Measurements from ENCODE around the gene FGD6.
"Not testable (repeated sequence)": the region's sequence is repeated elsewhere in the genome, so short reads cannot be mapped to it uniquely, and the experiment has no call there.

FGD6 gene

DNA sequence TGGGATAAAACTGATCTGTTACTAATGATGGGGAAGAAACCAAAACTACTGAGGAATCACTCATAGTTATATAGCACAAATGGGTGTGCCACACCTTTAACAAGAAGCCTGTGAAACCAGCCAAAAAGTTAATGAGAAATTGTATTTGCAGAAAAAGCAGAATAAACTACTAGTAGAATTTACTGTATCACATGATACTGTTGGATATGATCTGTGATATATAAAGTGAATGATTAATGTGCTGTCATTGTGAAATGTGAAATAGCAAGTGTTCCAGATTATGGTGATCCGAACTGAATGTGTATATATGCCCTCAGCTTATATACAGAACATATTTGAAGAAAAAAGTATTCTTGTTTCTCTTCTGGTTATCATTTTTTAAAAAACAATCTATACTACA, 30.8 kb upstream of the FGD6 start:
- H3K9me3 ChIP-seq (ENCODE audit: control insufficient read depth in 2 of 2, low read length in 2 of 2) = no peaks in the 10 kb centered on the region
- no peak overlapping the region for H3K9ac ChIP-seq (ENCODE audit: low read length in 2 of 2)
- H3K27ac ChIP-seq (ENCODE audit: low read length) = no peak overlapping the region
- H3K36me3 ChIP-seq (ENCODE audit: control insufficient read depth in 2 of 2, insufficient read depth in 2 of 2, low read length in 2 of 2) = peaks cover 2 to 3% of the 10 kb centered on the region in 2 donors
- no peak overlapping the region for H3K4me3 ChIP-seq (ENCODE audit: low read length in 2 of 2)
- H3K4me1 ChIP-seq (ENCODE audit: control insufficient read depth, insufficient read depth, low read length) = no peaks in the 10 kb centered on the region
- no peaks in the 10 kb centered on the region for H3K27me3 ChIP-seq (ENCODE audit: control insufficient read depth in 1 of 2, insufficient read depth in 2 of 2, low read length in 2 of 2)

GRCh38 chr12:95244350-95244749, 27.1 kb upstream of the FGD6 start:
- no peak overlapping the region for H3K4me3 ChIP-seq (ENCODE audit: low read length in 2 of 2)
- no peaks in the 10 kb centered on the region for H3K27me3 ChIP-seq (ENCODE audit: control insufficient read depth in 1 of 2, insufficient read depth in 2 of 2, low read length in 2 of 2)

GRCh38 chr12:95243497-95244183, 26.4 kb upstream of the FGD6 start:
- H3K9ac ChIP-seq (ENCODE audit: low read length in 2 of 2) = no peak overlapping the region
- no peak overlapping the region for H3K27ac ChIP-seq (ENCODE audit: low read length)
- no peaks in the 10 kb centered on the region for H3K4me1 ChIP-seq (ENCODE audit: control insufficient read depth, insufficient read depth, low read length)
- no peaks in the 10 kb centered on the region for H3K27me3 ChIP-seq (ENCODE audit: control insufficient read depth in 1 of 2, insufficient read depth in 2 of 2, low read length in 2 of 2)
- H3K36me3 ChIP-seq (ENCODE audit: control insufficient read depth in 2 of 2, insufficient read depth in 2 of 2, low read length in 2 of 2) = peaks cover 2 to 3% of the 10 kb centered on the region in 2 donors
- no peak overlapping the region for H3K4me3 ChIP-seq (ENCODE audit: low read length in 2 of 2)
- H3K9me3 ChIP-seq (ENCODE audit: control insufficient read depth in 2 of 2, low read length in 2 of 2) = no peaks in the 10 kb centered on the region

More at GRCh38 chr12:95244350-95244749, 27.1 kb upstream of the FGD6 start:
- Histone ChIP-seq H3K9ac (ENCODE audit: low read length in 2 of 2) (no peak overlapping the region), H3K4me1 (ENCODE audit: control insufficient read depth, insufficient read depth, low read length) (no peaks in the 10 kb centered on the region), H3K9me3 (ENCODE audit: control insufficient read depth in 2 of 2, low read length in 2 of 2) (no peaks in the 10 kb centered on the region), H3K27ac (ENCODE audit: low read length) (no peak overlapping the region), H3K36me3 (ENCODE audit: control insufficient read depth in 2 of 2, insufficient read depth in 2 of 2, low read length in 2 of 2) (peaks cover 2 to 3% of the 10 kb centered on the region in 2 donors)

- Histone ChIP-seq H3K9ac (ENCODE audit: low read length in 2 of 2) (no peak overlapping the region), H3K9me3 (ENCODE audit: control insufficient read depth in 2 of 2, low read length in 2 of 2) (no peaks in the 10 kb centered on the region), H3K4me3 (ENCODE audit: low read length in 2 of 2) (no peak overlapping the region), H3K27me3 (ENCODE audit: control insufficient read depth in 1 of 2, insufficient read depth in 2 of 2, low read length in 2 of 2) (no peaks in the 10 kb centered on the region), H3K36me3 (ENCODE audit: control insufficient read depth in 2 of 2, insufficient read depth in 2 of 2, low read length in 2 of 2) (peaks cover 2 to 3% of the 10 kb centered on the region in 2 donors), H3K4me1 (ENCODE audit: control insufficient read depth, insufficient read depth, low read length) (peaks cover 5% of the 10 kb centered on the region), H3K27ac (ENCODE audit: low read length) (no peak overlapping the region)
Observed at GRCh38 chr12:95241761-95242506, 24.7 kb upstream of the FGD6 start.

GRCh38 chr12:95241138-95241537, 23.9 kb upstream of the FGD6 start:
- not testable (repeated sequence) for H3K27me3 ChIP-seq (ENCODE audit: control insufficient read depth in 1 of 2, insufficient read depth in 2 of 2, low read length in 2 of 2); H3K9me3 ChIP-seq (ENCODE audit: control insufficient read depth in 2 of 2, low read length in 2 of 2); H3K36me3 ChIP-seq (ENCODE audit: control insufficient read depth in 2 of 2, insufficient read depth in 2 of 2, low read length in 2 of 2); H3K4me3 ChIP-seq (ENCODE audit: low read length in 2 of 2); H3K9ac ChIP-seq (ENCODE audit: low read length in 2 of 2); H3K27ac ChIP-seq (ENCODE audit: low read length); H3K4me1 ChIP-seq (ENCODE audit: control insufficient read depth, insufficient read depth, low read length)

DNA sequence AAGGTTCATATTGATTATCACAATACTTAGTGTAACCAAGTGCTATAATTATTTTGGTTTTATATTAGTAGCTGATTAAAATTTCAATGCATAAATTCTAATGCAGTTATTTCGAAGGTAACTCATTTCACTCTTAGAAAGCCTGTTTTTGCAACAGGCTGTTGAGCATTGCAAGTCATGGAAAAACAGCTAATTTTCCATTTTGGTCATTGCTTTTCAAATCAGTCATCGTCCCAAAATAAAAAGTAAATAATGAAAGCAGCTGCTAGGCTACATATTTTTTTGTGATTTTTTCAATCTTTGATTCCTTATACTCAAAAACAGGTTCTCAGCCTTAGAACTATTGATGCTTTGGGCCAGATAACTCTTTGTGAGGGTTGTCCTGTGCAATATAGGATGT, 23.3 kb upstream of the FGD6 start:
- peaks cover 5% of the 10 kb centered on the region for H3K4me1 ChIP-seq (ENCODE audit: control insufficient read depth, insufficient read depth, low read length)
- H3K36me3 ChIP-seq (ENCODE audit: control insufficient read depth in 2 of 2, insufficient read depth in 2 of 2, low read length in 2 of 2) = peaks cover 2 to 3% of the 10 kb centered on the region in 2 donors
- H3K27ac ChIP-seq (ENCODE audit: low read length) = no peak overlapping the region
- H3K9ac ChIP-seq (ENCODE audit: low read length in 2 of 2) = no peak overlapping the region
- no peak overlapping the region for H3K4me3 ChIP-seq (ENCODE audit: low read length in 2 of 2)
- no peaks in the 10 kb centered on the region for H3K9me3 ChIP-seq (ENCODE audit: control insufficient read depth in 2 of 2, low read length in 2 of 2)
- H3K27me3 ChIP-seq (ENCODE audit: control insufficient read depth in 1 of 2, insufficient read depth in 2 of 2, low read length in 2 of 2) = no peaks in the 10 kb centered on the region

DNA sequence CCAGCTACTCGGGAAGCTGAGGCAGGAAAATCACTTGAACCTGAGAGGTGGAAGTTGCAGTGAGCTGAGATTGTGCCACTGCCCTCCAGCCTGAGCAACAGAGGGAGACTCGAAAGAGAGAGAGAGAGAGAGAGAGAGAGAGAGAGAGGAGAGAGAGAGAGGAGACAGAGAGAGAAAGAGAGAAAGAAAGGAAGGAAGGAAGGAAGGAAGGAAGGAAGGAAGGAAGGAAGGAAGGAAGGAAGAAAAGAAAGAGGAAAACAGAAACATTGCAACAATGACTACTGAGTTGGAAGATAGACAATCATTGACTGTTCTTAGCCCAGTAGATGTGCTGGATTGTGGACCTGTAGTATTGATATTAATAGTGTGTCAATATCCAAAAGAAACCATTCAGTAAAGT, 22.6 kb upstream of the FGD6 start:
- H3K4me3 ChIP-seq (ENCODE audit: low read length in 2 of 2); H3K27me3 ChIP-seq (ENCODE audit: control insufficient read depth in 1 of 2, insufficient read depth in 2 of 2, low read length in 2 of 2); H3K36me3 ChIP-seq (ENCODE audit: control insufficient read depth in 2 of 2, insufficient read depth in 2 of 2, low read length in 2 of 2); H3K9me3 ChIP-seq (ENCODE audit: control insufficient read depth in 2 of 2, low read length in 2 of 2); H3K9ac ChIP-seq (ENCODE audit: low read length in 2 of 2); H3K27ac ChIP-seq (ENCODE audit: low read length); H3K4me1 ChIP-seq (ENCODE audit: control insufficient read depth, insufficient read depth, low read length): not testable (repeated sequence)

DNA sequence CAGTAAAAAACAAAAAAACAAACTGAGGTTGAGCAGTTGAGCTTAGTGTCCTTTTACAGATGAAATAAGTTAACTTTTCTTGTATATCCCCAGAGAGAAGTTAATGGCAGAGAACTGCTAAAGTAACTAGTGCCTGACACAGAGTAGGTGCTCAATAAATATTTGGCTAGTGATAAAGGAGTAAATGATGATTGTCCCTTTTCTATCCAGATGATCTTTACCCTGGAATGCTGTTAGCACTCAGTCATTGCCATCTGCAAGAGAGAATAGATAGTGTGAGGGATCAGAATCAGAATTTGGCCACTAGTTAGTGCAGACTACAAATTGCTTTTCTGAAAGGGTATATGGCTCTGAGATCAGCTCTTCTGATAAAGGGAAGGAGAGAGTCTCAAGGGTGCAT, 21.9 kb upstream of the FGD6 start:
- Histone ChIP-seq H3K4me1 (ENCODE audit: control insufficient read depth, insufficient read depth, low read length) (peaks cover 5% of the 10 kb centered on the region), H3K27ac (ENCODE audit: low read length) (no peak overlapping the region), H3K4me3 (ENCODE audit: low read length in 2 of 2) (no peak overlapping the region), H3K9ac (ENCODE audit: low read length in 2 of 2) (no peak overlapping the region), H3K9me3 (ENCODE audit: control insufficient read depth in 2 of 2, low read length in 2 of 2) (no peaks in the 10 kb centered on the region), H3K36me3 (ENCODE audit: control insufficient read depth in 2 of 2, insufficient read depth in 2 of 2, low read length in 2 of 2) (peaks cover 2 to 3% of the 10 kb centered on the region in 2 donors), H3K27me3 (ENCODE audit: control insufficient read depth in 1 of 2, insufficient read depth in 2 of 2, low read length in 2 of 2) (no peaks in the 10 kb centered on the region)

DNA sequence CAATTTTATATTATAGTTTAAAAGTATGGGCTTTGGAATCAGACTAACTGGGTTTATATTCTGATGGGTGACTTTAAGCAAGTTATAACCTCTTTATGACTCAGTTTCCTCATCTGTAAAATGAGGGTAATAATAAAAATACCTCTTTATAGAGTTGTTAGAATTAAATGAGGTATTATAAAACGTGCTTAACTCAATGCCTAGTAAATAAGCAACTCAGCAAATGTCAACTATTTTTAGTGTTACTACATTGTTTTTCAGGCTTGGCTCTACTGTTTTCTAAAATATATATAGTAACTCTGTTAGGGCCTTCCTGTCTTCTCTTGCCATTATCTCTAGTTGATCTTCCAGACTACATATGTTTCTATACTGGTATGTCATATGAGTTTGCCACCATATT, 20.9 kb upstream of the FGD6 start:
- Histone ChIP-seq H3K9me3 (ENCODE audit: control insufficient read depth in 2 of 2, low read length in 2 of 2) (no peaks in the 10 kb centered on the region), H3K4me1 (ENCODE audit: control insufficient read depth, insufficient read depth, low read length) (peaks cover 5% of the 10 kb centered on the region), H3K27ac (ENCODE audit: low read length) (no peak overlapping the region)

DNA sequence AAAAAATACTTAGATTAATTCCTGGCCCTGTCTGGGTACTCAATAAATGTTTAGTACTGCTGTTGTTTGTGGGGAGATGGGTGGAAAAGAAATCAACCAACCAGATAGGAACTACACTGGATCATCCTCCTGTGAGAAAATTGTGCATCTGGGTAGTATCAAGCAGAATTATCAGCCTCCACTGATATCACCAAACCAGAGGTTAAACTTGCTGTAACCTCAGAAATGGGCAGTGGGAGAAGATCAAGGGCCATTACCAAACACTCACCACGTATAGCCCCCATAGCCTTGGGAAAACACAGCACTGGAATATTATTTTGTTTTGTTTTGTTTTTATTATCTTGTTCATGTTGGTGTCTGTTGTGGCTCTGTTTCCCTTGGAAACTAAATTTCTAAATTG, 20.0 kb upstream of the FGD6 start:
- no peaks in the 10 kb centered on the region for H3K9me3 ChIP-seq (ENCODE audit: control insufficient read depth in 2 of 2, low read length in 2 of 2)
- peaks cover 5% of the 10 kb centered on the region for H3K4me1 ChIP-seq (ENCODE audit: control insufficient read depth, insufficient read depth, low read length)
- no peak overlapping the region for H3K9ac ChIP-seq (ENCODE audit: low read length in 2 of 2)
- H3K4me3 ChIP-seq (ENCODE audit: low read length in 2 of 2) = no peak overlapping the region
- H3K27ac ChIP-seq (ENCODE audit: low read length) = no peak overlapping the region
- H3K36me3 ChIP-seq (ENCODE audit: control insufficient read depth in 2 of 2, insufficient read depth in 2 of 2, low read length in 2 of 2) = no peaks in the 10 kb centered on the region
- H3K27me3 ChIP-seq (ENCODE audit: control insufficient read depth in 1 of 2, insufficient read depth in 2 of 2, low read length in 2 of 2) = no peaks in the 10 kb centered on the region

More for the DNA sequence above, 20.9 kb upstream of the FGD6 start:
- no peaks in the 10 kb centered on the region for H3K36me3 ChIP-seq (ENCODE audit: control insufficient read depth in 2 of 2, insufficient read depth in 2 of 2, low read length in 2 of 2)
- H3K27me3 ChIP-seq (ENCODE audit: control insufficient read depth in 1 of 2, insufficient read depth in 2 of 2, low read length in 2 of 2) = no peaks in the 10 kb centered on the region
- H3K4me3 ChIP-seq (ENCODE audit: low read length in 2 of 2) = no peak overlapping the region
- no peak overlapping the region for H3K9ac ChIP-seq (ENCODE audit: low read length in 2 of 2)

GRCh38 chr12:95235621-95236020, 18.4 kb upstream of the FGD6 start:
- H3K27ac ChIP-seq (ENCODE audit: low read length); H3K9me3 ChIP-seq (ENCODE audit: control insufficient read depth in 2 of 2, low read length in 2 of 2); H3K36me3 ChIP-seq (ENCODE audit: control insufficient read depth in 2 of 2, insufficient read depth in 2 of 2, low read length in 2 of 2); H3K9ac ChIP-seq (ENCODE audit: low read length in 2 of 2); H3K4me3 ChIP-seq (ENCODE audit: low read length in 2 of 2); H3K4me1 ChIP-seq (ENCODE audit: control insufficient read depth, insufficient read depth, low read length); H3K27me3 ChIP-seq (ENCODE audit: control insufficient read depth in 1 of 2, insufficient read depth in 2 of 2, low read length in 2 of 2): not testable (repeated sequence)

Measured in stomach smooth muscle (tissue), 2 donors.